Measurements from ENCODE around the gene GPR142.

GPR142 gene, protein sequence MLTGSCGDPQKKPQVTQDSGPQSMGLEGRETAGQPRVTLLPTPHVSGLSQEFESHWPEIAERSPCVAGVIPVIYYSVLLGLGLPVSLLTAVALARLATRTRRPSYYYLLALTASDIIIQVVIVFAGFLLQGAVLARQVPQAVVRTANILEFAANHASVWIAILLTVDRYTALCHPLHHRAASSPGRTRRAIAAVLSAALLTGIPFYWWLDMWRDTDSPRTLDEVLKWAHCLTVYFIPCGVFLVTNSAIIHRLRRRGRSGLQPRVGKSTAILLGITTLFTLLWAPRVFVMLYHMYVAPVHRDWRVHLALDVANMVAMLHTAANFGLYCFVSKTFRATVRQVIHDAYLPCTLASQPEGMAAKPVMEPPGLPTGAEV

DNA sequence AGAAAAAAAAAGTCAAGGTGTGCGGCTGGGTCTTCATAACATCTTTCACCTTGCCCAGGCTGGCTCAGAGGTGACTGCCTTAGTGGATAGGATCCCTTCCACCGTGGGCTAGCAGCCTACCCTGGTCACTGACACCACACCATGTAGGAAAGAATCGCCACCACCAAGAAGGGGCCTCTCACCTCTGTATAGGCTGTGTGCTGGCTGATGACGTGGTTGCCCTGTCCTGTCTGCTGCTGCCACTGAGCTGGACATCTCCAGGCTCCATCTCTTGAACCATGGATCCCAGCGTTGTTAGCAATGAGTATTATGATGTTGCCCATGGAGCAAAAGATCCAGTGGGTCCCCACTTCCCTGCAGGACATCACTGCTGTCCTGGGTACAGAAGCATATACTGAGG, at the start of gene GPR142:
TSS of gene GPR142 (plus strand) at position 301 of the 400 bp plus-strand sequence. CDS start 2,035 bp downstream, outside the sequence.
- Histone ChIP-seq H3K27me3 (ENCODE audit: insufficient read depth, low read length, poor library complexity) (peaks cover 5% of the 10 kb centered on the region), H3K4me3 (ENCODE audit: low read depth in 1 of 2, low read length in 2 of 2) (no peak within 1 kb of the TSS), H3K27ac (ENCODE audit: low read length) (no peak within 1 kb of the TSS), H3K9me3 (ENCODE audit: insufficient read depth, low read length, severe bottlenecking) (no peaks in the 10 kb centered on the region), H3K36me3 (ENCODE audit: insufficient read depth, low read length) (no peaks in the 10 kb centered on the region), H3K9ac (ENCODE audit: low read depth, low read length) (no peak within 1 kb of the TSS), H4K20me1 (ENCODE audit: insufficient read depth, low read length) (peaks cover 26% of the 10 kb centered on the region), H3K79me2 (ENCODE audit: insufficient read depth, low read length) (no peaks in the 10 kb centered on the region), H3K4me1 (ENCODE audit: insufficient read depth, low read length) (no peaks in the 10 kb centered on the region), H2AFZ (ENCODE audit: low read depth, low read length) (no peak within 1 kb of the TSS), H3K4me2 (ENCODE audit: insufficient read depth, low read length) (no peak within 1 kb of the TSS)
- no peak for TF ChIP-seq EZH2 (IDR thresholded peaks at IDR 0.05; ENCODE audit: borderline replicate concordance, low read depth, low read length, severe bottlenecking)
- TF ChIP-seq, protein P1, sequence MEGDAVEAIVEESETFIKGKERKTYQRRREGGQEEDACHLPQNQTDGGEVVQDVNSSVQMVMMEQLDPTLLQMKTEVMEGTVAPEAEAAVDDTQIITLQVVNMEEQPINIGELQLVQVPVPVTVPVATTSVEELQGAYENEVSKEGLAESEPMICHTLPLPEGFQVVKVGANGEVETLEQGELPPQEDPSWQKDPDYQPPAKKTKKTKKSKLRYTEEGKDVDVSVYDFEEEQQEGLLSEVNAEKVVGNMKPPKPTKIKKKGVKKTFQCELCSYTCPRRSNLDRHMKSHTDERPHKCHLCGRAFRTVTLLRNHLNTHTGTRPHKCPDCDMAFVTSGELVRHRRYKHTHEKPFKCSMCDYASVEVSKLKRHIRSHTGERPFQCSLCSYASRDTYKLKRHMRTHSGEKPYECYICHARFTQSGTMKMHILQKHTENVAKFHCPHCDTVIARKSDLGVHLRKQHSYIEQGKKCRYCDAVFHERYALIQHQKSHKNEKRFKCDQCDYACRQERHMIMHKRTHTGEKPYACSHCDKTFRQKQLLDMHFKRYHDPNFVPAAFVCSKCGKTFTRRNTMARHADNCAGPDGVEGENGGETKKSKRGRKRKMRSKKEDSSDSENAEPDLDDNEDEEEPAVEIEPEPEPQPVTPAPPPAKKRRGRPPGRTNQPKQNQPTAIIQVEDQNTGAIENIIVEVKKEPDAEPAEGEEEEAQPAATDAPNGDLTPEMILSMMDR (IDR thresholded peaks at IDR 0.05; ENCODE audit: borderline replicate concordance, extremely low read depth, low read length, poor library complexity, severe bottlenecking), result no peak
- no peak for DNase-seq
- no peak for ATAC-seq (ENCODE audit: insufficient read depth, low read depth)

DNA sequence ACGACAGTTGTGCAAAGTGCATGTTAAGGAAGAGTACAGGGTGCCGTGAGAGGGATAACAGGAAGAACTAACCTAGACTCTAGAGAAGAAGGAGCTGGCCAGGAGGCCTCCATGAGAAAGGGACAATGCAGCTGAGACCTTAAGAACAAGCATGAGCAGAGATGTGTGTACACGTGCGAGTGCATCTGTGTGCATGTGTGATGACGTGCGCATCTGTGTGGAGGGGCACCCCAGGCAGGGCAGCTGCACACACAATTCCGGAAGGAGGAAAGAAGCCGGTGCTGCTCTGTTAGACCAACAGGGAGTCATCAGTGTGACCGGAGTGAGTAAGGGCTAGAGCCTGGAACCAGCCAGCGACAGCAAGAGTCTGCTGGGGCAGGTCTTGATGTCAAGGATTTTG, 48.9 kb upstream of the GPR142 start:
- H3K4me2 ChIP-seq (ENCODE audit: insufficient read depth, low read length), result no peak overlapping the region
- no peak overlapping the region for H3K4me3 ChIP-seq (ENCODE audit: low read depth in 1 of 2, low read length in 2 of 2)
- peaks cover 10% of the 10 kb centered on the region for H3K27me3 ChIP-seq (ENCODE audit: insufficient read depth, low read length, poor library complexity)
- H3K27ac ChIP-seq (ENCODE audit: low read length), result no peak overlapping the region
- no peak overlapping the region for H2AFZ ChIP-seq (ENCODE audit: low read depth, low read length)
- H4K20me1 ChIP-seq (ENCODE audit: insufficient read depth, low read length), result peaks cover 5% of the 10 kb centered on the region; the same call in 1 of the 2 replicates
- H3K9me3 ChIP-seq (ENCODE audit: insufficient read depth, low read length, severe bottlenecking), result no peaks in the 10 kb centered on the region
- no peaks in the 10 kb centered on the region for H3K79me2 ChIP-seq (ENCODE audit: insufficient read depth, low read length)
- TF ChIP-seq, protein P1 (IDR thresholded peaks at IDR 0.05; ENCODE audit: borderline replicate concordance, extremely low read depth, low read length, poor library complexity, severe bottlenecking), result no peak
- no peak for TF ChIP-seq EZH2 (IDR thresholded peaks at IDR 0.05; ENCODE audit: borderline replicate concordance, low read depth, low read length, severe bottlenecking)
- ATAC-seq (ENCODE audit: insufficient read depth, low read depth) (no peak), DNase-seq (no peak)
- H3K36me3 ChIP-seq (ENCODE audit: insufficient read depth, low read length), result no peaks in the 10 kb centered on the region
- no peak overlapping the region for H3K9ac ChIP-seq (ENCODE audit: low read depth, low read length)
- no peaks in the 10 kb centered on the region for H3K4me1 ChIP-seq (ENCODE audit: insufficient read depth, low read length)

DNA sequence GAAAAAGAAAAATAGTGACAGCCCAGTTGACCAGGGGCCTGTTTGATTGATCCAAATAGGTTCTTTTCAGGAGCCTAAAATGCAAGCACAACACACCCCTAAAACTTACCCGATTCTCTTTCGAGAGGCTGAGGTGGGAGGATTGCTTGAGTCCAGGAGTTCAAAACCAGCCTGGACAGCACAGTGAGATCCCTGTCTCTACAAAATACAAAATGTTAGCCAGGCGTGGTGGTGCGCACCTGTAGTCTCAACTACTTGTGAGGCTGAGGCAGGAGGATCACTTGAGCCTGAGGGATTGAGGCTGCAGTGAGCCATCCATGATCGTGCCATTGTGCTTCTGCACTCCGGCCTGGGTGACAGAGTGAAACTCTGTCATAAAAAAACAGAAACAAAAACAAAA, 42.8 kb upstream of the GPR142 start:
- Histone ChIP-seq H3K9ac (ENCODE audit: low read depth, low read length) (no peak overlapping the region), H2AFZ (ENCODE audit: low read depth, low read length) (no peak overlapping the region), H3K4me1 (ENCODE audit: insufficient read depth, low read length) (no peaks in the 10 kb centered on the region), H4K20me1 (ENCODE audit: insufficient read depth, low read length) (peaks cover 5% of the 10 kb centered on the region), H3K27ac (ENCODE audit: low read length) (no peak overlapping the region), H3K4me2 (ENCODE audit: insufficient read depth, low read length) (no peak overlapping the region), H3K79me2 (ENCODE audit: insufficient read depth, low read length) (no peaks in the 10 kb centered on the region), H3K9me3 (ENCODE audit: insufficient read depth, low read length, severe bottlenecking) (no peaks in the 10 kb centered on the region), H3K36me3 (ENCODE audit: insufficient read depth, low read length) (no peaks in the 10 kb centered on the region), H3K4me3 (ENCODE audit: low read depth in 1 of 2, low read length in 2 of 2) (no peak overlapping the region), H3K27me3 (ENCODE audit: insufficient read depth, low read length, poor library complexity) (peaks cover 10% of the 10 kb centered on the region)
- no peak for TF ChIP-seq EZH2 (IDR thresholded peaks at IDR 0.05; ENCODE audit: borderline replicate concordance, low read depth, low read length, severe bottlenecking)
- TF ChIP-seq, protein P1 (IDR thresholded peaks at IDR 0.05; ENCODE audit: borderline replicate concordance, extremely low read depth, low read length, poor library complexity, severe bottlenecking), result no peak
- no peak for ATAC-seq (ENCODE audit: insufficient read depth, low read depth)
- no peak for DNase-seq
